Cardiac muscle cell (in vitro differentiated cells and primary cell): ENCODE data around the gene RET. TPM values are rescaled to one million over a fixed set of nuclear protein-coding genes. Genes with fewer than 3 reads are reported as not detected.

Experiments
- DNase-seq, 2 donors: peaks; one replicate each; pipeline versions ENCODE4 v3.0.0 to v3.0.0-alpha.2; 2010 to 2017; ENCODE audit warnings: low read depth in 1 of 2, low spot score in 1 of 2
- H3K27ac ChIP-seq: fragments of 200-600 bp; sonication (generic); 2 replicates; pipeline ENCODE4 v1.5.1; 2016
- H3K27me3 ChIP-seq: fragments of 200-600 bp; sonication (generic); 2 replicates; pipeline ENCODE4 v1.6.0; 2016; ENCODE audit warnings: control low read depth
- H3K36me3 ChIP-seq: fragments of 200-600 bp; sonication (generic); 2 replicates; pipeline ENCODE4 v1.5.1; 2016; ENCODE audit warnings: control low read depth
- H3K4me1 ChIP-seq: fragments of 200-600 bp; sonication (generic); 2 replicates; pipeline ENCODE4 v1.8.1; 2017; ENCODE audit warnings: low read depth, mild to moderate bottlenecking, mixed run types
- H3K4me3 ChIP-seq: fragments of 200-600 bp; sonication (generic); 2 replicates; pipeline ENCODE4 v1.5.1; 2016; ENCODE audit warnings: mild to moderate bottlenecking
- H3K9me3 ChIP-seq: fragments of 200-600 bp; sonication (generic); 2 replicates; pipeline ENCODE4 v1.5.1; 2017; ENCODE audit warnings: low read depth, mild to moderate bottlenecking, control low read depth
- CTCF ChIP-seq: IDR thresholded peaks from 2 replicates; pipeline ENCODE4 v1.5.1; 2012; ENCODE audit warnings: low read depth, mild to moderate bottlenecking, low read length
- polyA plus RNA-seq: library from polyadenylated mRNA; unstranded; fragments of >200 nt; fragmentation: Nextera tagmentation; extraction: Ambion mirVana; gene quantifications from 2 replicates; pipeline ENCODE4 v1.2.1, GENCODE V29; 2016
- total RNA-seq: library from RNA; depleted of rRNA; stranded (reverse); fragments of >200 nt; gene quantifications from 2 replicates; pipeline ENCODE4 v1.2.3, GENCODE V29; 2016

The RET gene
- total and polyA plus RNA-seq, 2 experiments from 2014 or later: 0.09 TPM; not detected in 1

- no peak for DNase-seq
- H3K4me3 ChIP-seq: no peak overlapping the region
Observed at GRCh38 chr10:43060291-43060690, 16.6 kb upstream of the RET start.

GRCh38 chr10:43061331-43061730 lies 15.5 kb upstream of the RET start:
- H3K36me3 ChIP-seq: no peaks in the 10 kb centered on the region
- no peaks in the 10 kb centered on the region for H3K27me3 ChIP-seq
- no peak for DNase-seq
- no peak overlapping the region for H3K27ac ChIP-seq
- no peaks in the 10 kb centered on the region for H3K9me3 ChIP-seq
- H3K4me1 ChIP-seq: no peaks in the 10 kb centered on the region
- TF ChIP-seq CTCF: no peak
- no peak overlapping the region for H3K4me3 ChIP-seq

More at GRCh38 chr10:43060291-43060690, 16.6 kb upstream of the RET start:
- Histone ChIP-seq H3K4me1 (no peaks in the 10 kb centered on the region), H3K9me3 (no peaks in the 10 kb centered on the region), H3K27ac (no peak overlapping the region), H3K36me3 (no peaks in the 10 kb centered on the region), H3K27me3 (no peaks in the 10 kb centered on the region)
- no peak for TF ChIP-seq CTCF

GRCh38 chr10:43061760-43062159 lies 15.1 kb upstream of the RET start:
- TF ChIP-seq CTCF: no peak
- no peaks in the 10 kb centered on the region for H3K27me3 ChIP-seq

GRCh38 chr10:43062402-43063160 lies 14.3 kb upstream of the RET start:
- Histone ChIP-seq H3K27ac (no peak overlapping the region), H3K27me3 (no peaks in the 10 kb centered on the region), H3K9me3 (no peaks in the 10 kb centered on the region), H3K4me3 (no peak overlapping the region), H3K36me3 (no peaks in the 10 kb centered on the region), H3K4me1 (no peaks in the 10 kb centered on the region)
- DNase-seq: no peak
- TF ChIP-seq CTCF: no peak

More at GRCh38 chr10:43061760-43062159, 15.1 kb upstream of the RET start:
- Histone ChIP-seq H3K4me3 (no peak overlapping the region), H3K9me3 (no peaks in the 10 kb centered on the region), H3K4me1 (no peaks in the 10 kb centered on the region), H3K36me3 (no peaks in the 10 kb centered on the region), H3K27ac (no peak overlapping the region)
- no peak for DNase-seq

- H3K27ac ChIP-seq: no peak overlapping the region
- no peak for TF ChIP-seq CTCF
- DNase-seq: no peak
Observed at GRCh38 chr10:43064331-43065075, 12.4 kb upstream of the RET start.

More at GRCh38 chr10:43064331-43065075, 12.4 kb upstream of the RET start:
- Histone ChIP-seq H3K4me1 (no peaks in the 10 kb centered on the region), H3K27me3 (no peaks in the 10 kb centered on the region), H3K9me3 (no peaks in the 10 kb centered on the region), H3K36me3 (no peaks in the 10 kb centered on the region), H3K4me3 (no peak overlapping the region)
